WTC11 (cell line): Measurements from ENCODE around the gene IL17RD.

ENCODE experiments used
- CTCF ChIP-seq: fragments of 200-600 bp; IDR thresholded peaks from 2 replicates; pipeline ENCODE4 v1.8.0; 2022; ENCODE audit warnings: antibody characterized with exemption
- HMGA2 ChIP-seq: fragments of 250-450 bp; sonication (Bioruptor Pico); IDR thresholded peaks from 2 replicates; pipeline ENCODE4 v1.4.0; 2021; ENCODE audit warnings: mild to moderate bottlenecking, moderate library complexity
- KAT7 ChIP-seq: sonication (generic); formaldehyde crosslinking; IDR thresholded peaks from 2 replicates; pipeline ENCODE4 v1.8.1; 2023; ENCODE audit warnings: missing genetic modification reagents, mild to moderate bottlenecking, borderline replicate concordance
- ZNF121 ChIP-seq: sonication (generic); formaldehyde crosslinking; IDR thresholded peaks from 2 replicates; pipeline ENCODE4 v1.8.0; 2023; ENCODE audit warnings: missing genetic modification reagents

- no peak for TF ChIP-seq KAT7
- TF ChIP-seq CTCF = no peak
- TF ChIP-seq HMGA2 (CRISPR knock-in tag) = no peak
- no peak for TF ChIP-seq ZNF121
These were observed 66.5 kb downstream of the IL17RD start for GRCh38 chr3:57098418-57099310.
